Rectal smooth muscle tissue (tissue), 1 donor: ENCODE results near the gene IFITM2.

Experiments used
- H3K27ac ChIP-seq: one replicate; pipeline ENCODE4 v1.7.0; 2013; ENCODE audit warnings: low read depth, low read length, inconsistent platforms
- H3K27me3 ChIP-seq: one replicate; pipeline ENCODE4 v1.7.0; 2013; ENCODE audit warnings: low read length; ENCODE audit not compliant: control insufficient read depth, insufficient read depth
- H3K36me3 ChIP-seq: one replicate; pipeline ENCODE4 v1.7.0; 2013; ENCODE audit warnings: low read length; ENCODE audit not compliant: control insufficient read depth, insufficient read depth
- H3K4me1 ChIP-seq: one replicate; pipeline ENCODE4 v1.7.0; 2013; ENCODE audit warnings: low read length; ENCODE audit not compliant: control insufficient read depth, insufficient read depth
- H3K4me3 ChIP-seq: one replicate; pipeline ENCODE4 v1.7.0; 2013; ENCODE audit warnings: low read length
- H3K9ac ChIP-seq: one replicate; pipeline ENCODE4 v1.7.0; 2013; ENCODE audit warnings: low read length

The IFITM2 gene

DNA sequence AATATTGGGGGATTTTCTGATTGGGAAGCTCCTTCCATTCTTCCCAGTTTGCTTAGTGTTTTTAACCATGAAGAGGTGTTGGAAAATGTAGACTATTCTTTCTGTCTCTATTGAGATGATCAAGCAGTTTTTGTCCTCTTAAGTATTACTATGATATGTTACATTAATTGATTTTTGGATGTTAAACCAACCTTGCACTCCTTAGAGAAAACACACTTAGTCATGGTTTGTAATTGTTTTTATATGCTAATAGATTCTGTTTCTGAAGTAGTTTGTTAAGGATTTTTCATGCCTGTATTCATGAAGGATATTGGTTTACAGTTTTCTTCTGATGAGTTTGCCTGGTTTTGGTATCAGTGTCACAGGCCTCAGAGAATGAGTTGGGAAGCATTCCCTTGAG, 31.4 kb upstream of the IFITM2 start:
- Histone ChIP-seq H3K27ac (no peak overlapping the region), H3K4me1 (no peaks in the 10 kb centered on the region), H3K9ac (no peak overlapping the region), H3K27me3 (peaks cover 18% of the 10 kb centered on the region), H3K36me3 (no peaks in the 10 kb centered on the region), H3K4me3 (no peak overlapping the region)

DNA sequence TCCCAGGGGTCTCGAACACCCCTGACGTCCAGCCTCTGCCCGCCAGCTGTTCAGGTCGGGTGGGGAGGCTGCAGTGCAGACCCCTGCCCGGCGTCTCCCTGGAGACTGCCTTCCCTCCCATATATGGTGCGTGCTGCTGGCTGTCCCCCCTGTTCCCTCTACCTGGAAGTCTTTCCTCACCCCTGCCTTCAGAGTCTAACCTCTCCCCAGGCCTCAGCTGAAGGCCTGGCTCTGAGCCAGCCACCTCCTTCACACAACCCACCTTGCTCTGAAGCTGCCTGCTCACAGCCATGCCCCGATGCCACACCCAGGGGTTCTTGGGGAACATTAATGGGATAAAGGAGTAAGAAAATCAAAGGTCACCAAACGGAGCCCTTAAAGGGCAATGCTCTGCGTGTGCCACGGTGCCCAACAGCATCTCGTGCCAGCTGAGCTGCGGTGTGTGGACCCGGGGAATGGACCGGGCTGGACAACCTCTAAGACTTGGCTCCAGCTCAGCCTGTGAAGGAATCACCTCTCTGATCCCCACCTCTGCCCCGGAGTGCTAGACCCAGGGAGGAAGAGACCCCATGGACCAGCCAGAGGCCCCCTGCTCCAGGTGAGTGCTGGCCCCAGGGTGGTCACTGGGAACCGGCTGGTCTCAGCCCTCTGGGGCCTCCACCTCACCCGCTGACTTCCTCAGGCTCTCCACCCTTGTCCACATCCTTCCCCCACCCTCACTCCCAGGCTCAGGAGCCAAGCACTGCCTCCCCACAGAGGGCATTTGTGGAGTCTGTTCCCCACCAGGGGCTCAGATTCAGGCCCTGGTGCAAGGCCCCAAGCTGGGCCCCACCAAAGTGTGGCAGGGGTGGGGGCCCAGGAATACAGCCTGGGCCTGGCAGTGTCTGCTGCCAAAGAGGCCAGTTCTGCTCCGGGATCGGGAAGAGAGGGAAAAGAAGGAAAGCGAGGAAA, 29.3 kb upstream of the IFITM2 start, which contains the start of gene NLRP6:
Gene NLRP6 (plus strand): TSS at position 407 of the 951 bp plus-strand sequence. CDS start 163 bp downstream, at position 570.
- no peaks in the 10 kb centered on the region for H3K36me3 ChIP-seq
- H3K4me1 ChIP-seq = no peaks in the 10 kb centered on the region
- H3K27me3 ChIP-seq = peaks cover 32% of the 10 kb centered on the region
- no peak within 1 kb of the TSS for H3K9ac ChIP-seq
- no peak within 1 kb of the TSS for H3K27ac ChIP-seq
- H3K4me3 ChIP-seq = no peak within 1 kb of the TSS

DNA sequence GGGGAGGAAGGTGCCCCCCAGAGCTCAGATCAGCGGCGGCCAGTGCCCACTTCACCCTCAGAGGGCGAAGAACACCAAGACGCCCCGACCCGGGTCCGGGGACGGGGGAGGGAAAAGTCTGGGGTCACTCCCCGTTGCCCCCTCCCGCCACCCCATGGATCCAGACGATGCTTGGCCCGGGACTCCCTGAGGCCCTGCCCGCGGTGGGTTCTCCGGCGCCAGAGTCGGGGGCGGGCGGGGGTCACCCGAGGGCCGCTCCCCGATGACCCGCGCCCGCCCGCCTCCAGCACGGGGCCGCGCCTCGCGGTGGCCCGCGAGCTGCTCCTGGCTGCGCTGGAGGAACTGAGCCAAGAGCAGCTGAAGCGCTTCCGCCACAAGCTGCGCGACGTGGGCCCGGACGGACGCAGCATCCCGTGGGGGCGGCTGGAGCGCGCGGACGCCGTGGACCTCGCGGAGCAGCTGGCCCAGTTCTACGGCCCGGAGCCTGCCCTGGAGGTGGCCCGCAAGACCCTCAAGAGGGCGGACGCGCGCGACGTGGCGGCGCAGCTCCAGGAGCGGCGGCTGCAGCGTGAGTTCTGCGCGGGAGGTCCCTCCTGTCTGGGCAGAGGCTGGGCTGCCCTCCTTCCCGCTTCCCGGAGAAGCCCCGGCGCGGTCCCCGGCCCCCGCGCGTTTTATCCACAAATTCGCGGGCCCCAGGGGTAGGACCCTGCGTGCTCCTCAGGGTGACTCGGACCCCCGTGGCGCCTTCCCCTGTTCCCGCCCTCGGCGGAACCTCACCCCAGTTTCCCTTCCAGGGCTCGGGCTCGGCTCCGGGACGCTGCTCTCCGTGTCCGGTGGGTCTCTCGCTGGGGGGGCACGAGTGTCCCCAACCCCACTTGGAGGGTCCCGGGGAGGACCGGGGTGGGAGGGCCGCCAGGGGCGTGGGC, 28.3 kb upstream of the IFITM2 start:
- H3K36me3 ChIP-seq = no peaks in the 10 kb centered on the region
- H3K9ac ChIP-seq = no peak overlapping the region
- H3K27ac ChIP-seq = no peak overlapping the region
- peak overlapping the region; percentile 21 for H3K4me3 ChIP-seq
- H3K27me3 ChIP-seq = peaks cover 37% of the 10 kb centered on the region
- H3K4me1 ChIP-seq = no peaks in the 10 kb centered on the region

DNA sequence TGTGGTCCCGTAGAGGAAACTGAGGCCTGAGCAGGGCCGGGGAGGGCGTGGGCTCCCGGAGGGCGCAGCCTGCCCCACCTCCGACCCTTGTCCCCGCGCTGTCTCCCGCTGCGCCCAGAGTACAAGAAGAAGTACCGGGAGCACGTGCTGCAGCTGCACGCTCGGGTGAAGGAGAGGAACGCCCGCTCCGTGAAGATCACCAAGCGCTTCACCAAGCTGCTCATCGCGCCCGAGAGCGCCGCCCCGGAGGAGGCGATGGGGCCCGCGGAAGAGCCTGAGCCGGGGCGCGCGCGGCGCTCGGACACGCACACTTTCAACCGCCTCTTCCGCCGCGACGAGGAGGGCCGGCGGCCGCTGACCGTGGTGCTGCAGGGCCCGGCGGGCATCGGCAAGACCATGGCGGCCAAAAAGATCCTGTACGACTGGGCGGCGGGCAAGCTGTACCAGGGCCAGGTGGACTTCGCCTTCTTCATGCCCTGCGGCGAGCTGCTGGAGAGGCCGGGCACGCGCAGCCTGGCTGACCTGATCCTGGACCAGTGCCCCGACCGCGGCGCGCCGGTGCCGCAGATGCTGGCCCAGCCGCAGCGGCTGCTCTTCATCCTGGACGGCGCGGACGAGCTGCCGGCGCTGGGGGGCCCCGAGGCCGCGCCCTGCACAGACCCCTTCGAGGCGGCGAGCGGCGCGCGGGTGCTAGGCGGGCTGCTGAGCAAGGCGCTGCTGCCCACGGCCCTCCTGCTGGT, 27.5 kb upstream of the IFITM2 start:
- Histone ChIP-seq H3K4me1 (no peaks in the 10 kb centered on the region), H3K4me3 (peak overlapping the region; percentile 57), H3K27me3 (peaks cover 40% of the 10 kb centered on the region), H3K36me3 (no peaks in the 10 kb centered on the region), H3K27ac (no peak overlapping the region), H3K9ac (no peak overlapping the region)

DNA sequence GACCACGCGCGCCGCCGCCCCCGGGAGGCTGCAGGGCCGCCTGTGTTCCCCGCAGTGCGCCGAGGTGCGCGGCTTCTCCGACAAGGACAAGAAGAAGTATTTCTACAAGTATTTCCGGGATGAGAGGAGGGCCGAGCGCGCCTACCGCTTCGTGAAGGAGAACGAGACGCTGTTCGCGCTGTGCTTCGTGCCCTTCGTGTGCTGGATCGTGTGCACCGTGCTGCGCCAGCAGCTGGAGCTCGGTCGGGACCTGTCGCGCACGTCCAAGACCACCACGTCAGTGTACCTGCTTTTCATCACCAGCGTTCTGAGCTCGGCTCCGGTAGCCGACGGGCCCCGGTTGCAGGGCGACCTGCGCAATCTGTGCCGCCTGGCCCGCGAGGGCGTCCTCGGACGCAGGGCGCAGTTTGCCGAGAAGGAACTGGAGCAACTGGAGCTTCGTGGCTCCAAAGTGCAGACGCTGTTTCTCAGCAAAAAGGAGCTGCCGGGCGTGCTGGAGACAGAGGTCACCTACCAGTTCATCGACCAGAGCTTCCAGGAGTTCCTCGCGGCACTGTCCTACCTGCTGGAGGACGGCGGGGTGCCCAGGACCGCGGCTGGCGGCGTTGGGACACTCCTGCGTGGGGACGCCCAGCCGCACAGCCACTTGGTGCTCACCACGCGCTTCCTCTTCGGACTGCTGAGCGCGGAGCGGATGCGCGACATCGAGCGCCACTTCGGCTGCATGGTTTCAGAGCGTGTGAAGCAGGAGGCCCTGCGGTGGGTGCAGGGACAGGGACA, 26.7 kb upstream of the IFITM2 start:
- Histone ChIP-seq H3K4me3 (peak overlapping the region; percentile 57), H3K4me1 (no peaks in the 10 kb centered on the region), H3K36me3 (no peaks in the 10 kb centered on the region), H3K27ac (no peak overlapping the region), H3K27me3 (peaks cover 43% of the 10 kb centered on the region), H3K9ac (no peak overlapping the region)

DNA sequence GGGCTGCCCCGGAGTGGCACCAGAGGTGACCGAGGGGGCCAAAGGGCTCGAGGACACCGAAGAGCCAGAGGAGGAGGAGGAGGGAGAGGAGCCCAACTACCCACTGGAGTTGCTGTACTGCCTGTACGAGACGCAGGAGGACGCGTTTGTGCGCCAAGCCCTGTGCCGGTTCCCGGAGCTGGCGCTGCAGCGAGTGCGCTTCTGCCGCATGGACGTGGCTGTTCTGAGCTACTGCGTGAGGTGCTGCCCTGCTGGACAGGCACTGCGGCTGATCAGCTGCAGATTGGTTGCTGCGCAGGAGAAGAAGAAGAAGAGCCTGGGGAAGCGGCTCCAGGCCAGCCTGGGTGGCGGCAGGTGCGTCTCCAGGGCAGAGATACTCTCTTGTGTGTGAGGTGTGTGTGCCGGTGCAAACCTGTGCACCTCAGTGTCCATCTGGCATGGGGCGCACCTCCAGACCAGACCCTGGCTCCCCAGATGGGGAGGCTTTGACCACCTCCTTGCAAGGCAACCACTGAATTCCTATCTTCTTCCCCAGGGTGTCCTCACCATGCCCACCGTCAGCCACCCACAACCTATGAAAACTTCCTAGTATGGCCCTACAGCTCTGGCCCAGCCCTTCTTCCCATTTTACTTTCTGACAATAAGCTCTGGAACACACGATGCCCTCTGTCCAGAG, 26.0 kb upstream of the IFITM2 start:
- H3K36me3 ChIP-seq = no peaks in the 10 kb centered on the region
- peaks cover 44% of the 10 kb centered on the region for H3K27me3 ChIP-seq
- no peak overlapping the region for H3K9ac ChIP-seq
- H3K4me3 ChIP-seq = peak overlapping the region; percentile 47
- no peaks in the 10 kb centered on the region for H3K4me1 ChIP-seq
- no peak overlapping the region for H3K27ac ChIP-seq

DNA sequence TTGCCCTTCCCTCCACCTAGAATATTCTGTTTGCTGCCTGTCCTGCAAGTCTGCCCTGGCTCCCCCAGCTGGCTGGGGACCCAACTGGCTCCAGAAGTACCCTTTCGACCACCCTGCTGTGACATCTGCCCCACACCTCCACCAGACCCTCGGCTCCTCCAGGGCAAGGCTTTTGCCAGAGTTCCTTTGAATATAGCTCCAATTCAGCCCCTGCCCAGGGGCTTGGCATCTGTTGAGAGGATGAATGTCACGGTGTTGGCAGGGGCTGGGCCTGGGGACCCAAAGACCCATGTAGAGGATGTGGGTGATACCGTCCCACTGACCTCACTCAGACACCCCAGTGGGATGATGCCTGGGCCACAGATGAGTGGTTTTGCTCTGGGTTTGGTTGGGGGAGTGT, 25.4 kb upstream of the IFITM2 start:
- Histone ChIP-seq H3K36me3 (no peaks in the 10 kb centered on the region), H3K27ac (no peak overlapping the region), H3K9ac (no peak overlapping the region), H3K4me3 (no peak overlapping the region), H3K4me1 (no peaks in the 10 kb centered on the region), H3K27me3 (peaks cover 47% of the 10 kb centered on the region)

DNA sequence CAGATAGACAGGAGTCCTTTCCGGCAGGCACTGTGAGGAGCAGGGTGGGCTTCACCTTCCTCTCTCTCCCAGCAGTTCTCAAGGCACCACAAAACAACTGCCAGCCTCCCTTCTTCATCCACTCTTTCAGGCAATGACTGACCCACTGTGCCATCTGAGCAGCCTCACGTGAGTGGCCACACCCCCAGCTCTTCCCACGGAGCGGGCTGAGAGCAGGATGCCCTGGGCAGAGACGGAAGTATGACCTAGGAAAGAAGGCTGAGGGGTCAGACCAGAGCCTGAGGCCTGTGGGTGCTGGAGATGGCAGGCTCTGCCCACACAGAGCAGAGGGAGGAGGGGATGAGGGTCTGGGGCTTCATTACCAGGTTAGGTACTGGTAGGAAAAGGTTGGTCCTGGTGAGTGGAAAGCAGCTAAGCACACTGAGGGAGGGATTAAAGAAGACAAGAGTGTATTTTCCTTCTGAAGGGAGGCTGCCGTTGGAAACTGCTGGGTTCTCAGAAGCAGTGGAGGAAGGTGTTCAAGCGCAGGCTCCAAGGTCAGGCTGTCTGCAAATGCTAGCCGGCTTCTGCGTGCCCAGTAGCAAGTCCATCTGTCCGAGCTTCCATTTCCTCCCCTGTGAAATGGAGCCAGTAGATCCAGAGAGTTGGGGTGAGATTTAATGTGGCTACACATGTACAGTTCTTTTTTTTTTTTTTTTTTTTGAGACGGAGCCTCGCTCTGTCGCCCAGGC, 24.8 kb upstream of the IFITM2 start:
- Histone ChIP-seq H3K27ac (no peak overlapping the region), H3K27me3 (peaks cover 51% of the 10 kb centered on the region)

DNA sequence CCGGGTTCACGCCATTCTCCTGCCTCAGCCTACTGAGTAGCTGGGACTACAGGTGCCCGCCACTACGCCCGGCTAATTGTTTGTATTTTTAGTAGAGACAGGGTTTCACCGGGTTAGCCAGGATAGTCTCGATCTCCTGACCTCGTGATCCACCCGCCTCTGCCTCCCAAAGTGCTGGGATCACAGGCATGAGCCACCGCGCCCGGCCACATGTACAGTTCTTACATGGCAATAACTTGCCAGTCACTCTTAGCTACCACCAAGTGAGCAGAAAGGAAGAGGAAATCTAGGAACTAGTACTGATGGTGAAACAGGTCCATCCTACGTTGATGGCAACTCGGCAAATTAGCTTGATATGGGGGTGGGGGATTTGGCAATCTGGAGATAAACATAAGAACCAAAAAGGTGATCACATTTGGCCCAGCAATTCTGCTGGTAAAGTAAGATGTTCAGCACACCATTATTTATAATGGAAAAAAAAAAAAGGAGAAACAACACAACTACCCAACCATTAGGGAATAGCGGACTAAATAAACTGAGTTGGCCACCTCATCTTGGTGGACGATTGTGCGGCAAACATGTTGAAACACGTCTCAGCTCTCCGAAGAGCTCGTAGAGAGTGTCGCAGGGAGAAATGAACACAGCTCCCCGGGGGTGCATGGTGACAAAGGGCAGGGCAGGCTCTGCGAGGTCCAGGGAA, 24.1 kb upstream of the IFITM2 start:
- Histone ChIP-seq H3K9ac (no peak overlapping the region), H3K27me3 (peaks cover 55% of the 10 kb centered on the region), H3K4me3 (no peak overlapping the region), H3K4me1 (no peaks in the 10 kb centered on the region), H3K36me3 (no peaks in the 10 kb centered on the region), H3K27ac (no peak overlapping the region)

More for the DNA sequence above, 24.8 kb upstream of the IFITM2 start:
- Histone ChIP-seq H3K36me3 (no peaks in the 10 kb centered on the region), H3K4me1 (no peaks in the 10 kb centered on the region), H3K4me3 (no peak overlapping the region), H3K9ac (no peak overlapping the region)
